HepG2 (cell line): ENCODE results near the gene GATAD2B. TPM values are rescaled to one million over a fixed set of nuclear protein-coding genes. Genes with fewer than 3 reads are reported as not detected.
"Not testable (repeated sequence)": the region's sequence is repeated elsewhere in the genome, so short reads cannot be mapped to it uniquely, and the experiment has no call there.

ENCODE experiments used
- ATAC-seq: fragments of 200-7000 bp; cut with Tn5 transposase; 3 replicates; pipeline ENCODE4 v1.9.1; 2020; ENCODE audit warnings: mild to moderate bottlenecking, moderate library complexity
- BruUV-seq: library from RNA; stranded (reverse); fragments of 400-500 nt; replicated peaks from 2 replicates; lab custom pipeline; 2021; lab: Mats Ljungman, UMichigan
- CTCF ChIA-PET: fragments of 300-600 bp; formaldehyde crosslinking; extraction: SDS; loops from one replicate; lab custom pipeline; 2021; ENCODE audit warnings: low total read pairs, inconsistent platforms, low intra/inter-chr PET ratio; lab: Yijun Ruan, JAX
- POLR2A ChIA-PET: fragments of 350-600 bp; sonication (Branson Sonifier 250); formaldehyde crosslinking; loops from one replicate; lab custom pipeline; 2020; ENCODE audit warnings: antibody characterized with exemption, inconsistent platforms; lab: Yijun Ruan, JAX
- DNase-seq: peaks from one replicate; pipeline ENCODE4 v3.0.0-alpha.2; 2015; ENCODE audit warnings: low spot score
- FAIRE-seq: peaks from 3 replicates; lab custom pipeline; 2011; peaks lifted over from hg19 to GRCh38; lab: Jason Lieb, UNC
- H2AFZ ChIP-seq: one replicate; pipeline ENCODE4 v1.6.1; 2011; ENCODE audit warnings: low read length, inconsistent platforms
- H3K27ac ChIP-seq: fragments of 300-600 bp; 3 replicates; pipeline ENCODE4 v1.8.0; 2011; ENCODE audit warnings: mixed run types, mild to moderate bottlenecking, mixed read lengths, low read length, inconsistent platforms; ENCODE audit not compliant: insufficient read depth; ENCODE audit errors: extremely low read length
- H3K27me3 ChIP-seq, 2 experiments: fragments of 200-600 bp in 1 of 2; 2 replicates in 1 of 2; 3 replicates in 1 of 2; pipeline versions ENCODE4 v1.6.0 to v1.8.0; 2011; ENCODE audit warnings: low read length in 2 of 2, mild to moderate bottlenecking in 2 of 2, moderate library complexity in 2 of 2, inconsistent platforms in 1 of 2; ENCODE audit not compliant: insufficient read depth in 2 of 2, control insufficient read depth in 1 of 2
- H3K36me3 ChIP-seq, 2 experiments: fragments of 200-600 bp in 1 of 2; replicated peaks in 1 of 2; 2 replicates in 1 of 2; 3 replicates in 1 of 2; pipeline versions ENCODE4 v1.5.1 to v1.8.0; 2011; ENCODE audit warnings: low read length in 2 of 2, inconsistent platforms in 1 of 2; ENCODE audit not compliant: insufficient read depth in 2 of 2, control insufficient read depth in 1 of 2
- H3K4me1 ChIP-seq: 2 replicates; pipeline ENCODE4 v1.5.1; 2012; ENCODE audit warnings: low read length, inconsistent platforms; ENCODE audit not compliant: insufficient read depth
- H3K4me2 ChIP-seq: 2 replicates; pipeline ENCODE4 v1.6.0; 2011; ENCODE audit warnings: low read depth, low read length, inconsistent platforms
- H3K4me3 ChIP-seq, 3 experiments: fragments of 200-600 bp in 1 of 3; sonication (generic), shearing (Covaris generic) in 1 of 3; replicated peaks in 1 of 3; 2 replicates each; pipeline ENCODE4 v1.5.1; 2011 to 2016; ENCODE audit warnings: low read length in 3 of 3, inconsistent platforms in 2 of 3, low read depth in 2 of 3, mild to moderate bottlenecking in 2 of 3, control low read depth in 1 of 3, mixed read lengths in 1 of 3; ENCODE audit not compliant: insufficient read depth in 1 of 3
- H3K79me2 ChIP-seq: one replicate; pipeline ENCODE4 v1.6.1; 2011; ENCODE audit warnings: low read length, inconsistent platforms; ENCODE audit not compliant: insufficient read depth
- H3K9ac ChIP-seq: 2 replicates; pipeline ENCODE4 v1.6.0; 2011; ENCODE audit warnings: mild to moderate bottlenecking, low read depth, low read length, inconsistent platforms; ENCODE audit not compliant: insufficient read depth
- H3K9me3 ChIP-seq: 2 replicates; pipeline ENCODE4 v1.5.1; 2012; ENCODE audit warnings: mild to moderate bottlenecking, low read length
- H4K20me1 ChIP-seq: 2 replicates; pipeline ENCODE4 v1.6.0; 2011; ENCODE audit warnings: inconsistent platforms, mild to moderate bottlenecking, low read length, moderate library complexity; ENCODE audit not compliant: insufficient read depth
- NFIB ChIP-seq: sonication (generic); formaldehyde crosslinking; IDR thresholded peaks from 2 replicates; pipeline ENCODE4 v1.9.0; 2021; ENCODE audit warnings: missing genetic modification reagents, mild to moderate bottlenecking, borderline replicate concordance
- RBAK ChIP-seq: sonication (generic); formaldehyde crosslinking; IDR thresholded peaks from 2 replicates; pipeline ENCODE4 v1.5.1; 2020; ENCODE audit warnings: mild to moderate bottlenecking, missing genetic modification reagents
- ZNF30 ChIP-seq: sonication (generic); formaldehyde crosslinking; IDR thresholded peaks from 2 replicates; pipeline ENCODE4 v1.5.0; 2020; ENCODE audit warnings: mild to moderate bottlenecking, missing genetic modification reagents
- WGBS: methylation state at CpG from one replicate; pipeline ENCODE4 v1.1.6; 2017; ENCODE audit warnings: low lambda C conversion rate; 5-methylcytosine and 5-hydroxymethylcytosine counted together
- in situ Hi-C: cut with HindIII; loops from 2 replicates; pipeline ENCODE4 v1.10.0; 2017; ENCODE audit warnings: low pct_unique_long_range_greater_than_20kb; ENCODE audit not compliant: extremely low pct_ligation_motif_present
- intact Hi-C: fragments of 100-400 bp; cut with micrococcal nuclease; formaldehyde crosslinking; loops from one replicate; pipeline ENCODE4 v1.10.0; 2022; ENCODE audit not compliant: unreplicated experiment
- polyA plus RNA-seq, 8 experiments: library from polyadenylated mRNA; depleted of rRNA in 3 of 8; stranded (reverse) in 7 of 8; unstranded in 1 of 8; fragments of >200 nt; fragmentation: Illumina TruSeq in 4 of 8; extraction: Trizol in 4 of 8; gene quantifications; 2 replicates each; pipeline versions ENCODE4 v1.2.1 to v1.2.3, GENCODE V29; 2011 to 2016; ENCODE audit warnings: low read depth in 4 of 8, missing spikeins in 1 of 8, mixed read lengths in 1 of 8; ENCODE audit not compliant: insufficient read depth in 1 of 8
- total RNA-seq, 5 experiments: library from RNA; depleted of rRNA; stranded (reverse); fragments of >200 nt; fragmentation: Illumina TruSeq; extraction: Trizol; gene quantifications; 2 replicates each; pipeline ENCODE4 v1.2.3, GENCODE V29; 2016; ENCODE audit warnings: low read depth in 1 of 5

Gene GATAD2B
- total and polyA plus RNA-seq, 2 of the 13 experiments (the other 11 are each of a cell fraction or from before 2014, with no cell fraction given), result 3.2 to 5.2 TPM

GRCh38 chr1:153899509-153899908, 23.3 kb downstream of the GATAD2B start:
- ChIA-PET CTCF (no interaction called here), POLR2A (interaction anchor here (1.1 kb wide), 1 partner anchor 89 kb away, joined by 3 read pairs; no protein-coding TSS in a partner anchor)
- H3K9ac ChIP-seq, result no peak overlapping the region
- peaks cover 57% of the 10 kb centered on the region for H3K79me2 ChIP-seq
- H2AFZ ChIP-seq, result no peak overlapping the region
- H3K4me1 ChIP-seq, result peaks cover 16% of the 10 kb centered on the region
- H3K36me3 ChIP-seq, result peaks cover 1 to 6% of the 10 kb centered on the region in 2 experiments; a peak in 1 of 5 replicates
- H3K27ac ChIP-seq, result no peak overlapping the region
- no peaks in the 10 kb centered on the region; the same call in 1 of the 2 replicates for H4K20me1 ChIP-seq
- no peak for FAIRE-seq
- in situ Hi-C loops (no loop called here), intact Hi-C loops (no loop called here)
- 97% methylated on average over 6 of the region's 6 CpGs for WGBS
- H3K9me3 ChIP-seq, result no peaks in the 10 kb centered on the region
- no peaks in the 10 kb centered on the region for H3K27me3 ChIP-seq
- no peak for ATAC-seq
- no peak for DNase-seq
- no peak overlapping the region for H3K4me3 ChIP-seq
- TF ChIP-seq ZNF30, result no peak
- no peak for TF ChIP-seq NFIB (CRISPR knock-in tag)
- no peak for TF ChIP-seq RBAK (CRISPR knock-in tag)
- no peak overlapping the region for H3K4me2 ChIP-seq
- BruUV-seq, result no TSS peak

GRCh38 chr1:153895866-153896265, 26.9 kb downstream of the GATAD2B start:
- BruUV-seq, H3K9me3 ChIP-seq, H2AFZ ChIP-seq, POLR2A ChIA-PET, H3K27me3 ChIP-seq, H3K4me3 ChIP-seq, H3K27ac ChIP-seq, in situ Hi-C loops, intact Hi-C loops, FAIRE-seq, DNase-seq, H3K9ac ChIP-seq, ATAC-seq, CTCF ChIA-PET, H4K20me1 ChIP-seq, H3K4me2 ChIP-seq: not testable (repeated sequence)
- peaks cover 3 to 13% of the 10 kb centered on the region in 2 experiments; a peak in 2 of 5 replicates for H3K36me3 ChIP-seq
- peaks cover 16% of the 10 kb centered on the region for H3K4me1 ChIP-seq
- 100% methylated on average over 1 of the region's 1 CpG for WGBS
- peaks cover 36% of the 10 kb centered on the region for H3K79me2 ChIP-seq

DNA sequence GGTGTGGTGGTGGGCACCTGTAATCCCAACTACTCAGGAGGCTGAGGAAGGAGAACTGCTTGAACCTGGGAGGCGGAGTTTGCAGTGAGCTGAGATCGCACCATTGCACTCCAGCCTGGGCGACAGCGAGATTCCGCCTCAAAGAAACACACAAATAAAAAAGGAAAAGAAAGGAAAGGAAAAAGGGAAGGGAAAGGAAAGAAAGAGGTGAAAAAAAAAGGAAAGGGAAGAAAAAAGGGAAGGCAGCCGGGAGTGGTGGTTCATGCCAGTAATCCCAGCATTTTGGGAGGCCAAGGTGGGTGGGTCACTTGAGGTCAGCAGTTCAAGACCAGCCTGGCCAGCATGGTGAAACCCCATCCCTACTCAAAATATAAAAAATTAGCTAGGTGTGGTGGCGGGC, 31.7 kb downstream of the GATAD2B start:
- H2AFZ ChIP-seq, BruUV-seq, H3K27ac ChIP-seq, ATAC-seq, FAIRE-seq, H3K4me2 ChIP-seq, H3K4me1 ChIP-seq, intact Hi-C loops, H4K20me1 ChIP-seq, CTCF ChIA-PET, in situ Hi-C loops, H3K4me3 ChIP-seq, H3K9ac ChIP-seq, POLR2A ChIA-PET, H3K27me3 ChIP-seq, DNase-seq, H3K9me3 ChIP-seq: not testable (repeated sequence)
- peaks cover 32% of the 10 kb centered on the region for H3K79me2 ChIP-seq
- WGBS, result over 99% methylated on average over 7 of the region's 7 CpGs
- H3K36me3 ChIP-seq, result peaks cover 4 to 13% of the 10 kb centered on the region in 2 experiments; a peak in 3 of 5 replicates
